Lower leg skin (tissue), 4 donors: Measurements from ENCODE around the gene GAS6. TPM values are rescaled to one million over a fixed set of nuclear protein-coding genes. Genes with fewer than 3 reads are reported as not detected.

Source experiments
- DNase-seq, 2 donors: peaks; one replicate each; pipeline ENCODE4 v3.0.0-alpha.2; 2019; ENCODE audit warnings: low spot score in 2 of 2
- H3K4me3 ChIP-seq: fragments of 200-600 bp; sonication (generic); 2 replicates; pipeline ENCODE4 v1.5.1; 2017; ENCODE audit warnings: mild to moderate bottlenecking, low read depth; ENCODE audit not compliant: poor library complexity, severe bottlenecking
- POLR2A ChIP-seq, 2 donors: fragments of 450-650 bp; IDR thresholded peaks; one replicate each; pipeline ENCODE4 v1.6.1; 2016 to 2017; ENCODE audit warnings: antibody characterized with exemption in 2 of 2, mild to moderate bottlenecking in 1 of 2, moderate library complexity in 1 of 2
- WGBS, 2 donors: methylation state at CpG; one replicate each; pipeline ENCODE4 v1.1.5; 2018; 5-methylcytosine and 5-hydroxymethylcytosine counted together
- intact Hi-C: fragments of 100-400 bp; cut with DNase I; formaldehyde crosslinking; loops from one replicate; pipeline ENCODE4 v1.15.0; 2023; ENCODE audit warnings: low total_unique reads
- total RNA-seq, 4 donors: library from RNA; depleted of rRNA; stranded (reverse); fragments of >200 nt; gene quantifications; one replicate each; pipeline ENCODE4 v1.1.0, GENCODE V29; 2016
- TF ChIP-seq, protein P1 (sequence below), 3 donors: fragments of 450-650 bp; IDR thresholded peaks; one replicate each; pipeline ENCODE4 v1.5.1; 2016; ENCODE audit warnings: antibody characterized with exemption in 3 of 3, mild to moderate bottlenecking in 3 of 3, moderate library complexity in 2 of 3

Gene GAS6
- total RNA-seq, 4 donors from 2014 or later, result 176 to 307 (median 213) TPM

DNA sequence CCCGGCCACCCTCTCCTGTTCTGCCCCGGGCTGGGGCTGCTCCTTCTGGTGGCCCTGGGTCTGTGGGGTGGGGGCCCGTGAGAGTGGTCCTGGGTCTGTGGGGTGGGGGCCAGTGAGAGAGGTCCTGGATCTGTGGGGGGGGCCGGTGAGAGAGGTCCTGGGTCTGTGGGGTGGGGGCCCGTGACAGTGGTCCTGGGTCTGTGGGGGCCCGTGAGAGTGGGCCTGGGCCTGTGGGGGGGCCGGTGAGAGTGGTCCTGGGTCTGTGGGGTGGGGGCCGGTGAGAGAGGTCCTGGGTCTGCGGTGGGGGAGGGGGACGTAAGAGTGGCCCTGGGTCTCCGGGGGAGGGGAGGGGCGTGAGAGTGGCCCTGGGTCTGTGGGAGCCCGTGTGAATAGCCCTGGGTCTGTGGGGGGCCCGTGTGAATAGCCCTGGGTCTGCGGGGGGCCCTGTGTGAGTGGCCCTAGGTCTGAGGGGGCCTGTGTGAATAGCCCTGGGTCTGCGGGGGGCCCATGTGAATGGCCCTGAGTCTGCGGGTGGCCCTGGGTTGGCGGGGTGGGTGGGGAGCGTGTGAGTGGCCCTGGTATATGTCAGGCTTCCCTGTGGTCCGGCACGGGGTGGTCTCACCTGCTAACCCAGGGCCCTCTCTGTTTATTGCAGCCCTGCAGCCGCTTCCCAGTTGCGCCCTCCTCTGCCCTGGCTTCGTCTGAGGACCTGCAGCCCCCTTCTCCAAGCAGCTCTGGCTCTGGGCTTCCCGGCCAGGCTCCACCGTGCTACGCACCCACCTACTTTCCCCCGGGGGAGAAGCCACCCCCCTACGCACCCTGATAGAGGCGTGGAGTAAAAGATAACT is 52.6 kb downstream of the GAS6 start:
- intact Hi-C loops, result no loop called here
- H3K4me3 ChIP-seq, result no peak overlapping the region
- no peak for TF ChIP-seq POLR2A (IDR thresholded peaks at IDR 0.05)
- TF ChIP-seq, protein P1, sequence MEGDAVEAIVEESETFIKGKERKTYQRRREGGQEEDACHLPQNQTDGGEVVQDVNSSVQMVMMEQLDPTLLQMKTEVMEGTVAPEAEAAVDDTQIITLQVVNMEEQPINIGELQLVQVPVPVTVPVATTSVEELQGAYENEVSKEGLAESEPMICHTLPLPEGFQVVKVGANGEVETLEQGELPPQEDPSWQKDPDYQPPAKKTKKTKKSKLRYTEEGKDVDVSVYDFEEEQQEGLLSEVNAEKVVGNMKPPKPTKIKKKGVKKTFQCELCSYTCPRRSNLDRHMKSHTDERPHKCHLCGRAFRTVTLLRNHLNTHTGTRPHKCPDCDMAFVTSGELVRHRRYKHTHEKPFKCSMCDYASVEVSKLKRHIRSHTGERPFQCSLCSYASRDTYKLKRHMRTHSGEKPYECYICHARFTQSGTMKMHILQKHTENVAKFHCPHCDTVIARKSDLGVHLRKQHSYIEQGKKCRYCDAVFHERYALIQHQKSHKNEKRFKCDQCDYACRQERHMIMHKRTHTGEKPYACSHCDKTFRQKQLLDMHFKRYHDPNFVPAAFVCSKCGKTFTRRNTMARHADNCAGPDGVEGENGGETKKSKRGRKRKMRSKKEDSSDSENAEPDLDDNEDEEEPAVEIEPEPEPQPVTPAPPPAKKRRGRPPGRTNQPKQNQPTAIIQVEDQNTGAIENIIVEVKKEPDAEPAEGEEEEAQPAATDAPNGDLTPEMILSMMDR (IDR thresholded peaks at IDR 0.05), result no peak
- DNase-seq, result no peak
- 79 to 86% methylated on average over 22 to 28 of the region's 30 CpGs for WGBS, 2 donors

DNA sequence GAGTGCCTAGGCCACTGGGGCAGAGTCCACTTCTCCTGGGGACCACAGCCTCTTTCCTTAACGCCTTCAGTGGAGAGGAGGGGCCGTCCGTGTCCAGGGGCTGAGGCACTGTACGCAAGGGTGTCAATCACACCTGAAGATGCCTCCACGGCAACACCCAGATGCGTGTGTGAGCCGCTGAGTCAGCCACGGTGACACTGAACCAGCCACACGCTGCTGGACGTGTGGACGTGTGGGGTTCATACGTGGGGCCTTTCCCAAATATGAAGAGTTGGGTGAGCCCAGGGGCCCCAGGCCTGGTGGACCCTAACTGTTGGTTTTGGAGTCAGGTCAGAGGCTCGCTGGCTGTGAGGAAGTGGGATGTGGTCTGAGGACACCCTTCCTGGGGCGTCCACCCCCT is 53.2 kb downstream of the GAS6 start:
- TF ChIP-seq, protein P1 (IDR thresholded peaks at IDR 0.05), result no peak
- no peak for TF ChIP-seq POLR2A (IDR thresholded peaks at IDR 0.05)
- 83% methylated on average over 13 to 14 of the region's 14 CpGs for WGBS, 2 donors
- intact Hi-C loops, result no loop called here
- DNase-seq, result no peak
- H3K4me3 ChIP-seq, result no peak overlapping the region

DNA sequence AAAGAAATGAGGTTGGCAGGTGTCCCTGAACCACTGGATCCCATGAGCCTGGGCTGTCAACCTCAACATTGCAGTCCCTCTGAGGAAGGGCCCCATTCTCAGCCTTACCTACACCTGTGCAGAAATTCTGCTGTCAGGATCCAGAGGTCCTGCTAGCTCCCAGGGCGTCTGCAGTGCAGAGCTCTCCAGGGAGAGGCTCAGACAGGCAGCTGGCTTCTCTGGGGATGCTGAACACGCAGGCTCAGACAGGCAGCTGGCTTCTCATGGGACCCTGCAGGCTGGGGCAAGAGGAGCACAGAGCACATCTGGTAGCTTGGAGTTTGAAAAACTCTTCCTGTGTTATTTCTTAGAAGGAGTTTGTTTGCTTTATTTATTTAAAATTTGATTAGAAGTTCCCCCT is 53.9 kb downstream of the GAS6 start:
- DNase-seq, result no peak
- intact Hi-C loops, result no loop called here
- WGBS, 2 donors, result 37 to 52% methylated on average over 2 of the region's 2 CpGs
- no peak overlapping the region for H3K4me3 ChIP-seq
- no peak for TF ChIP-seq POLR2A (IDR thresholded peaks at IDR 0.05)
- TF ChIP-seq, protein P1 (IDR thresholded peaks at IDR 0.05), result no peak

DNA sequence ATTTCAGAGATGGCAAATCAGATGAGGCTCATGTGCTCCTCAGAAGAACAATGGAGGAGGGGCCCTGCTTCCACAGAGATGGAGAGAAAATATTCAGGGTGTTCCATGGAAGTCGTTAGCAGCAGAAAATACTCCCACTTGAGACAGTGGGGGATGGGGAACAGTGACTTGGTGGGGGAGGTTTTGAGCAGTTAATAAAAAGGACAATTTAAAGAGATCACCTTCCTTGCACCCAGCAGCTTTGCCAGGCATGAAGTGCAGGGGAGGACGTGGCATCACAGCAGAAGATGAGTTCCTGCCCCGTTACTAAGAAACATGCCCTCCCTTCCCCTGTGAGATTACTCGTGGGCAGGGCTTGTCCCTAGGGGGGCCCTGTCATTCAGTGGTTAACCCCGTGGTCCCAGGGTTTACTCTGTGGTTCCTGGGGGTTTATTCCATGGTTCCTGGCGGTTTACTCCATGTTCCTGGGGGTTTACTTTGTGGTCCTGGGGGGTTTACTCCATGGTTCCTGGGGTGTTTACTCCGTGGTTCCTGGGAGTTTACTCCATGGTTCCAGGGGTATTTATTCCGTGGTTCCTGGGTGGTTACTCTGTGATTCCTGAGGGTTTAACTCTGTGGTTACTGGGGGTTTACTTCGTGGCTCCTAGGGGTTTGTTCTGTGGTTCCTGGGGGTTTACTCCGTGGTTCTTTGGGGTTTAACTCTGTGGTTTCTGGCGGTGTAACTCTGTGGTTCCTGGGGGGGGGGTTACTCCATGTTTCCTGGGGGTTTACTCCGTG is 55.6 kb downstream of the GAS6 start:
- no peak for DNase-seq
- intact Hi-C loops, result no loop called here
- no peak overlapping the region for H3K4me3 ChIP-seq
- TF ChIP-seq POLR2A (IDR thresholded peaks at IDR 0.05), result no peak
- TF ChIP-seq, protein P1 (IDR thresholded peaks at IDR 0.05), result no peak
- 78 to 83% methylated on average over 12 of the region's 12 CpGs for WGBS, 2 donors

DNA sequence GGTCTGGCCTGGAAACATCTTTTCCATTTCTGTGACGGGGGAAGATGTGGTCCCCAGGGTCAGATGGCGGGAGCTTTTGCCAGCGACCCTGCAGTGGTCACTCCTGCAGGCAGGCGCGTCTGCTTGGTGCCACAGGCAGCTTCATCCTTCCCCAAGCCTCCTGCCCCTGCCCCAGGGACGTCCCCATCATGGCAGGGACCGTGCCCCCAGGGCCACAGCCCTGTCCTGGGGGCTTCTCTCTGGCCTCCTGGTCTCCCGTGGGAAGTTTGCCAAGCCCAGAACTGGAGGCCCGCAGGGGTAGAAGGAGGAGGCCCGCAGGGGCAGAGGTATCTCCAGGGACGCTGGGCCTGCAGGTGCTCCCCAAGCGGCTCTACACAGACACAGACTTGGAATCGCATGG is 57.4 kb downstream of the GAS6 start:
- intact Hi-C loops, result no loop called here

More for the DNA sequence above, 57.4 kb downstream of the GAS6 start:
- DNase-seq, result no peak
- 72 to 94% methylated on average over 7 to 13 of the region's 13 CpGs for WGBS, 2 donors
- no peak overlapping the region for H3K4me3 ChIP-seq
- TF ChIP-seq, protein P1 (IDR thresholded peaks at IDR 0.05), result no peak
- no peak for TF ChIP-seq POLR2A (IDR thresholded peaks at IDR 0.05)
